WI38 (cell line): ENCODE data around the gene GPRIN1.

ENCODE experiments used
- H3K4me3 ChIP-seq: 2 replicates; pipeline ENCODE4 v1.5.1; 2011; ENCODE audit warnings: low read depth, mild to moderate bottlenecking, control low read depth, low read length
- CTCF ChIP-seq: IDR thresholded peaks from 2 replicates; pipeline ENCODE4 v1.5.1; 2012; ENCODE audit warnings: low read depth, mild to moderate bottlenecking, control low read depth, low read length

Gene GPRIN1

GRCh38 chr5:176642675-176643490 lies 32.9 kb upstream of the GPRIN1 start:
- TF ChIP-seq CTCF = no peak
- H3K4me3 ChIP-seq = no peak overlapping the region

- no peak for TF ChIP-seq CTCF
- H3K4me3 ChIP-seq = no peak overlapping the region
These were observed 30.7 kb upstream of the GPRIN1 start for GRCh38 chr5:176640616-176641015.

GRCh38 chr5:176639981-176640380 lies 30.0 kb upstream of the GPRIN1 start:
- no peak overlapping the region for H3K4me3 ChIP-seq
- TF ChIP-seq CTCF = no peak

- H3K4me3 ChIP-seq = no peak overlapping the region
- no peak for TF ChIP-seq CTCF
These were observed 29.3 kb upstream of the GPRIN1 start for GRCh38 chr5:176639208-176639607.

- TF ChIP-seq CTCF = no peak
- H3K4me3 ChIP-seq = no peak overlapping the region
These were observed 28.5 kb upstream of the GPRIN1 start for GRCh38 chr5:176638437-176638836.

GRCh38 chr5:176637556-176637955 lies 27.6 kb upstream of the GPRIN1 start:
- H3K4me3 ChIP-seq = no peak overlapping the region
- no peak for TF ChIP-seq CTCF

- no peak overlapping the region for H3K4me3 ChIP-seq
- no peak for TF ChIP-seq CTCF
These were observed 26.5 kb upstream of the GPRIN1 start for GRCh38 chr5:176636426-176636825.
